HCT116 (cell line): ENCODE measurements around the gene LAMP5.

Experiments
- CBX3 ChIP-seq: IDR thresholded peaks from 2 replicates; pipeline ENCODE4 v1.6.1; 2012; ENCODE audit warnings: low read depth
- EGR1 ChIP-seq: IDR thresholded peaks from 2 replicates; pipeline ENCODE4 v1.6.1; 2012; ENCODE audit warnings: low read depth
- EZH2phosphoT487 ChIP-seq: fragments of 200-600 bp; IDR thresholded peaks from 2 replicates; pipeline ENCODE4 v1.6.1; 2018; ENCODE audit warnings: antibody characterized with exemption, borderline replicate concordance
- FOSL1 ChIP-seq: IDR thresholded peaks from 2 replicates; pipeline ENCODE4 v1.6.1; 2012; ENCODE audit warnings: low read depth
- JUND ChIP-seq: IDR thresholded peaks from 2 replicates; pipeline ENCODE4 v1.6.1; 2012
- POLR2A ChIP-seq: IDR thresholded peaks from 2 replicates; pipeline ENCODE4 v1.7.0; 2011; ENCODE audit warnings: borderline replicate concordance; ENCODE audit not compliant: insufficient read depth, insufficient read length; ENCODE audit errors: extremely low read depth
- RAD21 ChIP-seq: IDR thresholded peaks from 2 replicates; pipeline ENCODE4 v1.6.1; 2012; ENCODE audit warnings: low read depth, mild to moderate bottlenecking
- SIN3A ChIP-seq: IDR thresholded peaks from 2 replicates; pipeline ENCODE4 v1.6.1; 2012; ENCODE audit warnings: low read depth
- TF ChIP-seq, protein P1 (sequence below), 3 experiments: fragments of 200-600 bp in 1 of 3; sonication (generic) in 1 of 3; IDR thresholded peaks in 2 of 3; conservative IDR thresholded peaks in 1 of 3; 2 replicates each; pipeline ENCODE4 v1.5.1; 2012 to 2017; ENCODE audit warnings: low read depth in 2 of 3, low read length in 2 of 3, antibody characterized with exemption in 1 of 3, borderline replicate concordance in 1 of 3, control low read depth in 1 of 3, mild to moderate bottlenecking in 1 of 3, mixed read lengths in 1 of 3, mixed run types in 1 of 3, moderate library complexity in 1 of 3; ENCODE audit not compliant: insufficient read depth in 1 of 3
- TF ChIP-seq, protein P2 (sequence below): IDR thresholded peaks from 2 replicates; pipeline ENCODE4 v1.6.1; 2012

GRCh38 chr20:9480066-9480465, 34.3 kb upstream of the LAMP5 start:
- TF ChIP-seq POLR2A (no peak), EZH2phosphoT487 (no peak), EGR1 (no peak), JUND (no peak), FOSL1 (no peak), CBX3 (no peak), SIN3A (no peak), RAD21 (no peak)
- TF ChIP-seq, protein P1, sequence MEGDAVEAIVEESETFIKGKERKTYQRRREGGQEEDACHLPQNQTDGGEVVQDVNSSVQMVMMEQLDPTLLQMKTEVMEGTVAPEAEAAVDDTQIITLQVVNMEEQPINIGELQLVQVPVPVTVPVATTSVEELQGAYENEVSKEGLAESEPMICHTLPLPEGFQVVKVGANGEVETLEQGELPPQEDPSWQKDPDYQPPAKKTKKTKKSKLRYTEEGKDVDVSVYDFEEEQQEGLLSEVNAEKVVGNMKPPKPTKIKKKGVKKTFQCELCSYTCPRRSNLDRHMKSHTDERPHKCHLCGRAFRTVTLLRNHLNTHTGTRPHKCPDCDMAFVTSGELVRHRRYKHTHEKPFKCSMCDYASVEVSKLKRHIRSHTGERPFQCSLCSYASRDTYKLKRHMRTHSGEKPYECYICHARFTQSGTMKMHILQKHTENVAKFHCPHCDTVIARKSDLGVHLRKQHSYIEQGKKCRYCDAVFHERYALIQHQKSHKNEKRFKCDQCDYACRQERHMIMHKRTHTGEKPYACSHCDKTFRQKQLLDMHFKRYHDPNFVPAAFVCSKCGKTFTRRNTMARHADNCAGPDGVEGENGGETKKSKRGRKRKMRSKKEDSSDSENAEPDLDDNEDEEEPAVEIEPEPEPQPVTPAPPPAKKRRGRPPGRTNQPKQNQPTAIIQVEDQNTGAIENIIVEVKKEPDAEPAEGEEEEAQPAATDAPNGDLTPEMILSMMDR (IDR thresholded peaks at IDR 0.05 in 2 of 3, conservative IDR thresholded peaks at IDR 0.05 in 1 of 3; ENCODE audit: borderline replicate concordance in 1 of 3, insufficient read depth in 1 of 3, low read depth in 2 of 3, low read length in 2 of 3), result no peak
- TF ChIP-seq, protein P2, sequence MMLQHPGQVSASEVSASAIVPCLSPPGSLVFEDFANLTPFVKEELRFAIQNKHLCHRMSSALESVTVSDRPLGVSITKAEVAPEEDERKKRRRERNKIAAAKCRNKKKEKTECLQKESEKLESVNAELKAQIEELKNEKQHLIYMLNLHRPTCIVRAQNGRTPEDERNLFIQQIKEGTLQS, result no peak
